Keratinocyte (primary cell): ENCODE data around the gene LOXL4.

Experiments
- CTCF ChIP-seq, 3 experiments: IDR thresholded peaks in 1 of 3; conservative IDR thresholded peaks in 1 of 3; optimal IDR thresholded peaks in 1 of 3; 2 replicates in 2 of 3; 3 replicates in 1 of 3; pipeline versions ENCODE3 to v1.5.1; 2011; ENCODE audit warnings: low read length in 3 of 3, mild to moderate bottlenecking in 3 of 3, moderate library complexity in 2 of 3, control low read depth in 1 of 3, inconsistent platforms in 1 of 3; ENCODE audit not compliant: insufficient read depth in 2 of 3; ENCODE audit errors: extremely low read depth in 1 of 3
- EZH2 ChIP-seq: IDR thresholded peaks from one replicate; pipeline ENCODE4 v1.6.1; 2012; ENCODE audit warnings: inconsistent platforms, mild to moderate bottlenecking, low read length, moderate library complexity

GRCh38 chr10:98312349-98312748 lies 44.4 kb upstream of the LOXL4 start:
- no peak for TF ChIP-seq CTCF (optimal IDR thresholded peaks at IDR 0.05 in 1 of 3, IDR thresholded peaks at IDR 0.05 in 1 of 3, conservative IDR thresholded peaks at IDR 0.05 in 1 of 3; ENCODE audit: extremely low read depth in 1 of 3, insufficient read depth in 2 of 3, low read length in 3 of 3)
- TF ChIP-seq EZH2 = no peak
